ENCODE results near the gene TRIO.
"Not testable (repeated sequence)": the region's sequence is repeated elsewhere in the genome, so short reads cannot be mapped to it uniquely, and the experiment has no call there.

TRIO gene

DNA sequence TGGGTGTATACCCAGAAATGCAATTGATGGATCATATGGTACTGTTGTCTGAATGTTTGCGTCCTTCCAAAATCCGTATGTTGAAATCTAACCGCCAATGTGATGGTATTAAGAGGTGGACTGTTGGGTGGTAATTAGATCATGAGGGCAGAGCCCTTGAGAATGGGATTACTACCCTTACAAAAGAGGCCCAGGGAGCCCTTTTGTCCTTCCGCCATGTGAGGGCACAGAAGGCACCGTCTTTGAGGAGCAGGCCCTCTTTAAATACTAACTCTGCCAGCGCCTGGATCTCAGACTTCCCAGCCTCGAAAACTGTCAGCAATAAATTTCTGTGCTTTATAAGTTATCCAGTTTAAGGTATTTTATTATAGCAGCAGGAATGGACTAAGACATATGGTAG lies 282.4 kb downstream of the TRIO start:
- DNase-seq, result no peak

DNA sequence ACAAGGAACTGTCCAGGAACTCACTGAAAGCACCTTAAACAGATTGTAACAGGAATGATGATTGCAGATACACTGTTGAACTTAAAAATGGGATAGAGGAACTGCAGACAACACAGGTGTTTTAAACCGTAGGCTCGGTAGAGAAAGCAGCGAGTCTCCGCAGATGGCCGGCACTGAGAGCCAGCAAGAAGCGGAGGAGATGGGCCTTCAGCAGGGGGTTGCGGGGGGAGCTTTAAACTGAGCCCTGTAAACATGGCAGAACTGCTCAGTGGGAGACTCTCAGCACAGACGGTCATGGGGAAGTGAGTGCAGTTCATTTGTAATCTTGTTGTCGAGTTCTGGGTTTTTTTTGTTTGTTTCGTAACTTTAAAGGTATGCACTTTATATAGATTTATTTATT lies 283.4 kb downstream of the TRIO start:
- no peak for DNase-seq

DNA sequence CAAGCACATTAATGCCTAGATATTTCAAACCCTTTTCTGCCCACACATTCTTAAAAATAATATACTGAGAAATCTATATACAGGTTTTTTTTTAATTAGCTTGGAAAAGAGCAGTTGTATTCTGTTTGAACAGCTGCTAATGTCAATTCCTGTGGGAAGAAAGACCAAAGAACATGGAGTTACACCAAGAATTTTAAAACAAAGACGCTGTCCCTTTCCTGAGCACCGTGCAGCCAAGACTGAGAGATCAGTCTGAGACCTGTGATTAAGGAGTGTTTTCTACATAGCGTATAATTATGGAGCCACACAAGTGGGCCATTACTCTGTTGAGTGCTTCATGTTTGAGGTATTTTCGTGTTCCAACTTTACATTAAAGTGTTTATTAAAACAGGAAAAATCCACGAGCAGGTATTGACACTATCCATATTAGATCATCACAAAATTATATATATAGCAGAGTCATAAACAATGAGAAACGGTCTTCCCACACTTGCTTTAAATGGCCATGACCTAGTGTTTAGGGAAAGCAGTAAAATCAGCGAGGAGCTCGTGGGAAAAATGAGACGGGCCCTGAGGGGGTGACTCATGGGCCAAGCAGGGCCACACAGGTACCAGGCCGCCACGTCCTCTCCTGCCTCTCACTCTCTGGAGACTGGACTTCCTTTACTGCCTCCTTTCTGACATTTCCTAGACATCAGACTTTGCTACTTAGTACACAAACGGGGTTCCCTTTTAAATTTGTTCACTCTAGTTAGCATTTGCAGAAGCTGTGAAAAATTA lies 285.4 kb downstream of the TRIO start:
- DNase-seq, result no peak

DNA sequence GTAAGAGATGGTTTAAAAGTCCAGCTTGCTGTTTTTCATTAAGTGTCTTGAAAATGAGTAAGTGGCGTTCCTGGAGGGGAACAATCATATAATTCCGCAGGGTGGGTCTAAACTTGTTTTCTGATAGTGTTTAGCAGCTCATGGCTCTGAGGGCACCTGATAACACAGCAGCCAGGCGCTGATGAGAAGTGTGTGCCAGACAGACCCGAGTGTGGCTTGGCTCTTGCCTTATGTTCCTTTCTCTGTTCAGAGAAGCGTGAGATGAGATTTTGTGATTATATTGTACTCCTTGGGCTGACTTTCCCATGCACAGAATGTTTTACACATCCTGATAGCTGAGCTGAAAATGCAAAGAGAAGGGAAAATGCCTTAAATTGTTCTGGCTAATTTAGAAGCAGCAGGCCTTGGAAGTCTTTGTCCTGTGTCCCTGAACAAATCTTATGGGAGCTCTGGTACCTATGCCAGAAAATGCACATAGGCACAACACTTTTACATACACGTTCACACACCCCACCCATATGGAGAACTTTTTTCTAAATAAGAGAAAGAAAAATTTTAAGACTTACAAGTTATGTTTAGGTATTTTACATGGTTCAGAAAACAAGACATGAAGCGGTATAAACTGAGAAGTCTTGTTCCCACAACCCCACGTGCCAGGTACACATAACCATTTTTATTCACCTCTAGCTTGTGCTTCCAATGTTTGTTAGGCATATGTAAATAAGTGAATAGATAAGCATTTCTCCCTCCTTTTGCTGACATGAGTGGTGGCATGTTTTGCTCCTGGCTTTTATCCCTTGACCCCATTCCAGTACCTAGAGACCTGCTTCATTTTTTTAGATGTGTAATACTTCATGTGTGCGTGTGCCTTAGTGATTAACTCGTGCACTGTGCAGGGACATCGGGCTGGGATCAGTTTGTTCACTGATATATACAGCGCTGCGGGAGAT lies 286.2 kb downstream of the TRIO start:
- DNase-seq, result no peak

DNA sequence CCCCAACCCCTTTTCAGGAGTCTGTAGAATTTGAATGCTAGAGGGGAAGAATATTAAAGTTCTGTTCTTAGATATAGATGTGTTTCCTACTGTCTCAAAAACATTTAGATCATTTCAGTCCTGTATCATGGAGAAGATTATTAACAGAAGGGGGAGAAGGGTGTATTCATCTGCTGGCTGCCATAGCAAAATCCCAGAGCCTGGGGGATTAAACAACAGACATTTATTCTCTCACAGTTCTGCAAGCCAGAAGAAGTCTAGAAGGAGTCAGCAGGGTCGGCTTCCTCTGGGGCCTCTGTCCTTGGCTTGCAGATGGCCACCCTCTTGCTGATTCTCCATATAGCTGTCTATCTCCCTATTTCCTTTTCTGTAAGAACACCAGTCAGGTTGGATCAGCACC lies 288.4 kb downstream of the TRIO start:
- DNase-seq, result no peak

DNA sequence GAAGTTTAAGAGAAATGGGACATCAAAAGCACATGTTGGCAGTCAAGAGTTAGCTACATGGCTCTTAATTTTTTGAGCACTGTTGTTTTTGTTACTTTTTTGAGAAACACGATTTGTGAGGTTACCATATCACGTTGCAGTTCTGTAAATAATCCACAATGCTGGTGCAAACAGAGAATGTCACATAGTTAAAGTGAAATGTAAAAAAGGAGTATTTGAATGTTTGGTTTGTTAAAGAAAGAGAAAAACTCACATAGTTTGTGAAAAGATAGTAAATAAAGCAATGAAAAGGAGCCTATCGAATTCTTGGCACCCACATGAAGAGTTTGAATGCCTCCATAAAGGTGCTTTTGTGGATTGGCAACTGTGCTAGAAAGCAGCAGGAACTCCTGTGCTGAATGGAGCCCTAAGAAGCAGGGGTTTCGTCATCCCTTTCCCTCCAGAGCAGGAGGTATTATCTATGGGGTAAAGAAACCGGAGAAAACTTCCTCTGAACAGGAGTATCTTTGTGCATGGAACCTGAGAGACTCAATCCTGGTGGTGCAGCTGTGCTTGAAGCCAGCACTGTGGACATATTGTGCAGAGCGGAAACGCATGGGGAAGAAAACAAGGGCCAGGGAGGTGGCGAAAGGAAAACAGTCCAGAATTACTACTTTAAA lies 289.9 kb downstream of the TRIO start:
- no peak for DNase-seq

DNA sequence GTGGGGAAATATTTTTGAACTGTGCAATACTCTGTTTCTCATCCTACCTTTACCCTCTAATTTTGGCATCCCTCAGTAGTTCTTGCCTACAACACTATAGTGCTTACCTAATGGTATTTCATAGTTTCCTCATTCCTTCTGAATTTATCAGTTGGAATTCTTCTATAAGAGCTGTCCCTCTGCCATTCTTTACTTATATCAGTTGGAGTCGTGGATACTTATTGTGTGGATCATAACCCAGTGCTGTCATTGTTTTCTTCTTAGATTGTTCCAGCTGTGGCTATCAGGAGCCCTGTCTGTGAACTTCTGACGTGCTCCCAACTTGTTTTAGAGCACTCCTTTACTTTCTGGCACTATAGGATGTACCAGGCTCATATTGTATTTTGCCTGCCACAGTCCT lies 292.3 kb downstream of the TRIO start:
- DNase-seq, result no peak

DNA sequence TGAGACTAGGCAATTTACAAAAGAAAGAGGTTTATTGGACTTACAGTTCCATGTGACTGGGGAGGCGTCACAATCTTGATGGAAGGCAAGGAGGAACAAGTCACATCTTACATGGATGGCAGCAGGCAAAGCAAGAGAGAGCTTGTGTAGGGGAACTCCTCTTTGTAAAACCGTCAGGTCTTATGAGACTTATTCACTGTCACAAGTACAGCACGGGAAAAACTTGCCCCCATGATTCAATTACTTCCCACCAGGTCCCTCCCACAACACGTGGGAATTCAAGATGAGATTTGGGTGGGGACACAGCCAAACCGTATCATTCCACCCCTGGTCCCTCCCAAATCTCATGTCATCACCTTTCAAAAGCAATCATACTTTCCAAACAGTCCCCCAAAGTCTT lies 293.0 kb downstream of the TRIO start:
- not testable (repeated sequence) for DNase-seq

DNA sequence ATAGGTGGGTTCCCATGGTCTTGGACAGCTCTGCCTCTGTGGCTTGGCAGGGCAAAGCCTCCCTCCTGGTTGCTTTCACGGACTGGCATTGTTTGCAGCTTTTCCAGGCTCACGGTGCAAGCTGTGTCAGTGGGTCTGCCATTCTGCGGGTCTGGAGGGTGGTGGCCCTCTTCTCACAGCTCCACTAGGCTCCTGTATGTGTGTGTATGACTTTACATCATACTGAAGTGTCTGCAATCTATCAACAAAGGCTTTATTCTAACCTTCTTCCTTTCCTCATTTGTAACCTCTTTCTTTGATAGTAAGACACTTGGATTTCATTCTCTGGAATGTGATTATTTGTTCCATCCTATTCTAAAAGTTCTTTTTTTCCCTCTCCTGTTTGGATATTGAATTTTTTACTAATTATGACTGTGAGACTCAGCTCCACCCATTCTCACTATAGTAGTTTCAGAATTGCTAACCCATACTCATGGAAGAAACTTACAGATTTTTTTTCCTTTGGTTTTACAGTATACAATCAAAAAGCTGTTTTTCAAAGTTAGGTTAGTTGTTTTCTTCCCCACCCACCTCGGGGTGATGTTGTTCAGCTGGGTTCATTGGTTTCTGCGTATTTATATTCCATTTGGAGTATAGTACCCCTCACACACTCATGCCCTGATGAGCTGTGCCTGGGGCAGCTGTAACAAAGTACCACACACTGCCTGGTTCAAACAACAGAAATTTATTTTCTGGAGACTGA lies 293.8 kb downstream of the TRIO start:
- DNase-seq, result no peak

DNA sequence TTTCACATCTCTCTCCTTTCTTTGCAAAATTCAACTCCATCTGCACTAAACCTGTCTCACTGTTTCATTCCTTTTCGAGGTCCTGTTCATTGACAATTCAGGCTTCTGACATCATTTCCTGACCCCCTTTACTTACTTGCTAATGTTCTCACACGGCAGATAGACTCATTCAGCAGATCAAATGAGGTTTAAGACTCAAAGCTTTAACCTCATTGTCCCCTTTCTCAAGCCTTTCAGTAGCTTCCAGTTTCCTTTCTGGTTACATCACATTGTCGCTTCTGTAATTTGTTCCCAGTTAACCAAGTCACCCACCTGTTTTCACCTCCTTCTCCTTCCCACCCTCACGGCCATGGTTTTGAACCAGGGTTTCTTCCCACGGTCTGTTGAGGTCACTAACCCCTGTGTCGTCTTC lies 295.1 kb downstream of the TRIO start:
- DNase-seq, result no peak

DNA sequence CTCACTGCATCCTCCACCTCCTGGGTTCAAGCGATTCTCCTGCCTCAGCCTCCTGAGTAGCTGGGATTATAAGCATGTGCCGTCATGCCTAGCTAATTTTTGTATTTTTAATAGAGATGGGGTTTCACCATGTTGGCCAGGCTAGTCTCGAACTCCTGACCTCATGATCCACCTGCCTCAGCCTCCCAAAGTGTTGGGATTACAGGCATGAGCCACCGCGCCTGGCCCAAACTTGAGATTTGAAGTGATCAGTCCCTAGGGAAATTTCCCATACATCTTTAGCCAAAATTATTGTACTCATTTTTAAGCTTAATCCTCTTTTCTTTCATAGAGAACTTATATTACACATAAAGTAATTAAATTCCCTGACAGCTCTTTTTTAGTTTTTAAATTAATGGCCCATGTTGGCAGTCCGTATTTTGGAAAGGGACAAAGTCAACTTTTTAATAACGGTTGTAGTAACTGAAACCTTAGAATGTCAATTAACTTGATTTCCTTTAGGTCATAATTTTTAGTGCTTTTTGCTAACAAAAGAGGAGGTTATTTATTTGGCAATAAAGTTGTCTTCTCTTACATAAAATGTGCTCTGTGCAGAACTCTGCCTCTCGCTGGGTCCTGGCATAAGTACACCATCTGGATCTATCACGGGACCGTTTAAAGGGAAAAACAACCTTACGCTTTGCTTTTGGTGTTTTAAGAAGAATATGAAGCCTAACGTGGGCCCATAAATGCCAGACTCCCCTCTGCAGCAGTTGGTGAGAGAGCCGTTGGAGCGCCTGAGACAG lies 296.1 kb downstream of the TRIO start:
- DNase-seq, result no peak

DNA sequence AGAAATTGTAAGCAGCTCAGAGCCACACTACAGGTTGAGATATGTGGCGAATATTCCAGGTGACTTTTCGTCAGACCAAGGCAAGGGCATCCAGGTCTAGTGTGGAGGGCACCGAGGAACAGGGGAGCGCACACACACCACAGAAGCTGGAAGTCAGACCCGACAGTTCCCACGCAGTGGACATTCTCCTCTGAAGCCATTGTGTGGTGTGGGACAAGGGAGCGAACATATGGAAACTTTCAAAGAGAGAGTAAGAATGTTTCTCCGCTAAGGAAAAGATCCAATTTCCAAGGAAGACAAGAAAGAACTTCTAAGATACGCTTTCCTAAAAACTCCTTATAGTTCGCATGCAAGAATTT lies 297.1 kb downstream of the TRIO start:
- no peak for DNase-seq

DNA sequence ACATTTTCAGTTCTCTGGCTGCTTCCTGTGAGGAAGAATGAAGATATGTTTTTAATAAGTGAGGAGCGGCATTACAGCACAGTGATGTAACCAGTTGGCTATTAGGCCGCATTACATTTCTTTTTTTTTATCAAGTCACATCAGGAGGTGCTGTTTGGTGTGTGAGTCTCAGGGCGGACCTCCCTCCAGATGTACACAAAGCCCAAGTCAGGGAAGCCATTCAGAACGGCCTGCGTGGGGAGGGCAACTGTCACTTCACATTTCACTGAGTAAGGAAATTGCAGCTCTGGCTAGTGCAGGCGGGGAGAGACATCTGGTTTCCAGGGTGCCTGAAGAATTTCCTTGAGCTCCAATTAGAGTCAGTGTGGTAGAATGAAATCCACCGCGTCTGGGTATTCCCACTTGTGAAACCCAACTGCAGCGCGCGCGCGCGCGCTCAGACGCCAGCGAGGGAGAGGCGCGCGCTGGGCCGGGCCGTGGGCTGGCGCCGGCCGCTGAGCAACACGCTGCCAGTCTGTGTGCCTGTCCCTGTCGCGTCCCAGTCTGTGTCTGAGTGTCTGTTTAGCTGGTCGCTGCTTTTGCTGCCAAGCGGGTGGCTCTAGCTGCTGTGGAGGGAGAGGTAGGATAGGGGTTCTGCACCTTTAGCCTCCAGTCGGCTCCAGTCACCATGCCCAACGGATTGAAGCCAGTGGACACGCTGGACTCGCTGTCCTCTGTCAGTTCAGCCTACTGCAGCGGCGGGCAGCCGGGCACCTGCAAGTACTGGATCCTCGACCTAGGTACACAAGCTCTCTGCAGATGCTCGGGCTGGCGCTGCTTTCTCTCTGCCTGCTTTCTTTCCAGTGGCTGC lies 297.7 kb downstream of the TRIO start:
- no peak for DNase-seq

DNA sequence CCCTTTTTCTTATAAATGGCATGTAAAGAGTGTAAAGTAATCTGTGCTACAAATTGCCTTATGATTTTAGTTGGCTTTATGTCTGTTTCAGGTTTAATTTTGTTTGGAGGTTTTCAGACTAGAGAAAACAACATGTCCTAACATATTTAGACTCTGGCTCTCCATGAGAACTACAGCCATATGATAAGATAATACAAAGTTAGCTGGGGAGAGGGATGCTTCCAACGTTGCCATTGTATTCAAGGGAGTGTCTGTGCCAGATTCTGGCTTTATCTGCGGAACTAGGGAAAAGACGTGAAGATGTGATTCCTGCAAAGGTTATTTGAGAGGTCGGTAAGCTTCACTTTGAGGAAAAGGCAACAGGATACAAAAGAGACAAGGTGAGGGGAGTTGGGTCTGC lies 298.5 kb downstream of the TRIO start:
- DNase-seq, result no peak

DNA sequence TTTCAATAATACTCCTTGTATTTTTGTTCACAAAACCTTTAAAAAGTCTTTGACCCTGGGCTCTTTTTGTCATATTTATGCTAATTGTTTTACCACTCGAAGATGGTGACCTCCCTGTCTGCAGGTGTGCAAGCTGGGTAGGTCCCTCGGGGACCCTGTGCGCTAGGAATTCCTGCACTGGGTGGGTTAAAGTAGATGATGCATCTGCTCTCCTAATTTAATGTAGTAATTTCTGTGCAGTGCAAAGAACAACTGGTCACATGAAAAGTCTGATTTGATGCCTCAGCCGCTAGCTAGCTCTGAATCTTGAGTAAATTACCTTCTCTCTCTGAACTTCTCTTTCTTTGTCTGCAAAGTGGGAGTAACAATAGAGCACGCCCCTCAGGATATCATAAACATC lies 299.4 kb downstream of the TRIO start:
- no peak for DNase-seq

DNA sequence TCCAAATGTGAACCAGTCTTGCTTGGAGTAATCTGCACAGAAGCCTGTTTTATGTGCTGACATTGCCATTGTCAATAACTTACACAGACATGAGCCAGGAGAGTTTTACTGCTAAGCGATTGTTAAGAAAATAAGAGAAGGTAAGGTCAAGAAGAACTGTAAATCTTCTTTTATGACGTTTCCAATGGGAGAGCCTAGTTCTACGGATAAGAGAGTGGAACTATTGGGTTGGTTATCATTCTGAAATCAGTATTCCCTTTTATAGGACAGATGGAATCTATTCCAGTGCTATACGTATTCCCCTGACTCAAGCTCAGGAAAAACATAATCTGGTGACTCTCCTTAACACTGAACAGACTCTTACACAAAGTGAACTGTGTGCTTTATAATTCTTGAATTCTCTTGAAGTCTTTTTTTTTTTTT lies 300.5 kb downstream of the TRIO start:
- no peak for DNase-seq

DNA sequence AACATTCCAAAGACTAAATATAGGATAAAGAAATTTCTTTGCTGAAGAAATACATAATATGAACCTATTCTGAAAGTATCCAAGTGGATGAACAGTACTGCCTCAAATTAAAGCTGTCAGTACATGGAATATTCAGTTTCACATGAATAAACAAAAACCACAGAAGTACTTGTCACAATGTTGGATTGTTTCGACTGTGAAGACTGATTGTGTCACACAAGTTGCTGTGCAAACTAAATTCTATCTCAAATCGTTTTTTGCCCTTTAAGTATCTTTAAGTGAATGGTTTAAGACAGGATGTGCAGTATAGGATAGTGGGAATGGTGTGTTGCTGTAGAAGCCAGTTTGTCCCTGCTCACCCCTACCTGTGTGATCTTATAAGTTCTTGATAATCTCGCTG lies 301.0 kb downstream of the TRIO start:
- DNase-seq, result no peak

DNA sequence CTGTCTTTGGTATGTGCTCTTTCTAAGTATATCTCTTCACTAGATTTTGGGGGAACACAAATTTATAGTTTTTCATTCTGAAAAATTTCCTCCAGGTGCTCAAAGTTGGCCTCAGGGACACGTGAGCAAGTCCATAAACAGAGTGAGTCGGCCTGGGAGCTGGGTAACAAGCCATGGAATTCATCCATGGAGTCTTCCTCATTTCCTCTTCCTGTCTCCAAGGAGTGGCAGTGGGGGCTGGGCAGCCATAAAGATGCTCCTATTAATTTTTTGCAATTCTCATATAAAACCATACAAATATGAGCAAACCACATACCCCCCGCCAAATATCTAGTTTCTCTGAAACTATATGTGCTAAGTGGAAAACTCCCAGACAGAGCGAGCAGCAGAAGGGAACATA lies 301.9 kb downstream of the TRIO start:
- DNase-seq, result no peak

DNA sequence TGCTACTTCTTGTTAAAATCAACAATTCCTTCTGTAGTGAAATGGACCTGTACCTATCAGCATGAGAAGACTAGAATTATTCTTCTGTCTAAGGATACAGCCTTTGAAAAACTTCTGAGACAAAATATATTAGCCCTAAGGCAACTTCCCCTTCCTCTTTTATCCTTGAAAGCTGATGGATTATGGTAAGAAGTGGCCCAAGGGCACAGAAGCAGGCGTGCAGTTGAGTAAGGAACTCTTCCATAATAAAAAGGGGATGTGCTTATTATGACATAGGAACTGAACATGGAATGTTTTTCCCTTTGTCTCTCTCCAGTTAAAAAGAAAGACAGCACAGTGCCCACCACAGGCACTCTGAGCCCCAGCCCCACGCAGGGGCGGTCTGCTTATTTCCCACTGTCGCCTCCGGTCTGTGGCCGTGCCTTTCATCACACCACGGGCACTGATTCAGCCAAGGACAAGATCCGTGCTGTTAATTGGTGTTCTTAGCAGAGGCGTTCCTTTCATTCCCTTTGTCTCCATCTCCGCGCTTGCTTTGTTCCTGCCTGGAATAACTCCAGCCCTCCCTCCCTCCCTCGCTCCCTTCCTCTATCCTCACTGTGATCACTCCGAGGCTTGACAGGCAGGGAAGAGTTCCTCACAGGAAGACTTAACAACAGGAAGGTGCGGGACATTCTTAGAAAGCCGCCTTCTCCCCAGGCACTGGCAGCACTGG lies 302.6 kb downstream of the TRIO start:
- no peak for DNase-seq
